Activated naive CD8-positive, alpha-beta T cell treated with anti-CD3 and anti-CD28 coated beads, Interleukin-2, amount 50 U/mL, for 16 hours (primary cell): ENCODE data around the gene MTX1.
"Not testable (repeated sequence)": the region's sequence is repeated elsewhere in the genome, so short reads cannot be mapped to it uniquely, and the experiment has no call there.

ENCODE experiments used
- DNase-seq: peaks from one replicate; pipeline ENCODE4 v3.0.0-alpha.2; 2020; ENCODE audit warnings: low read depth, low spot score

Gene MTX1

DNA sequence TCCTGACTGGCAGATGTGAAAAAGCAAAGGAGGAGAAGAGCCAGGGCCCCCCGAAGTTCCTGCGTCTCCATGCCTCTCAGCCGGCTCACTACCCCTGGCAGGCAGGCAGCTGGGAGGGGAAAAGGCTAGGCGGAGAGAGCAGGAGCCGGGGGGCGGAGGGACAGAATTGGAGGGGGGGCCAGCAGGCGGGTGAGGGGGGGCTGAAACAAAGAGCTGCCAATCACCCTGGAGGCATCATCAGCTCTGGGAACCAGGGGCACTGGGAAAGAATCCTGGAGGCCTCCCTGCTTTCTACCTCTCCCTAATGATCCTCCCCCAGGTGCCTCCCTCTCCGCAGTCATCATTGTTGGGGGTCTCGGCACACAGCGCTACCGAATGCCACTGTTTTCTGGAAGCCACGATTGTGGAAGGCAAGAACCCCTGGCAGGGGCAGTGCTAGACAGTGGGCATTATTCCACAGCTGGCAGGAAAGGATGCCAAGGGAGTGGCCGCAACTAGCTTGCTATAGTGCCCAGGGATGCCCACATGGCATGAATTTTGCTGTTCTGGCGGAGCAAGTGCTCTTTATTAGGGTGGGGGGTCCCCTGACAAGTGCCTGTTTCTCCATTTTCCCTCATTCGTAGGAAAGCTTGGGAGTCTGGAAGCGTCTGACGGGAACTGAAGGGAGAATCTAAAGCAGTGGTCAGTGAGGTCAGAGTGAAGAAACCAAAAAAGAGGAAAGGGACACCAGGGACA is 522 bp upstream of the MTX1 start, which contains the start of gene THBS3:
TSS of gene THBS3 (minus strand) at position 92 of the 735 bp plus-strand sequence. CDS start at position 71, 21 bp downstream.
- DNase-seq, result no peak

GRCh38 chr1:155209312-155209721 is 822 bp downstream of the MTX1 start:
- no peak for DNase-seq

DNA sequence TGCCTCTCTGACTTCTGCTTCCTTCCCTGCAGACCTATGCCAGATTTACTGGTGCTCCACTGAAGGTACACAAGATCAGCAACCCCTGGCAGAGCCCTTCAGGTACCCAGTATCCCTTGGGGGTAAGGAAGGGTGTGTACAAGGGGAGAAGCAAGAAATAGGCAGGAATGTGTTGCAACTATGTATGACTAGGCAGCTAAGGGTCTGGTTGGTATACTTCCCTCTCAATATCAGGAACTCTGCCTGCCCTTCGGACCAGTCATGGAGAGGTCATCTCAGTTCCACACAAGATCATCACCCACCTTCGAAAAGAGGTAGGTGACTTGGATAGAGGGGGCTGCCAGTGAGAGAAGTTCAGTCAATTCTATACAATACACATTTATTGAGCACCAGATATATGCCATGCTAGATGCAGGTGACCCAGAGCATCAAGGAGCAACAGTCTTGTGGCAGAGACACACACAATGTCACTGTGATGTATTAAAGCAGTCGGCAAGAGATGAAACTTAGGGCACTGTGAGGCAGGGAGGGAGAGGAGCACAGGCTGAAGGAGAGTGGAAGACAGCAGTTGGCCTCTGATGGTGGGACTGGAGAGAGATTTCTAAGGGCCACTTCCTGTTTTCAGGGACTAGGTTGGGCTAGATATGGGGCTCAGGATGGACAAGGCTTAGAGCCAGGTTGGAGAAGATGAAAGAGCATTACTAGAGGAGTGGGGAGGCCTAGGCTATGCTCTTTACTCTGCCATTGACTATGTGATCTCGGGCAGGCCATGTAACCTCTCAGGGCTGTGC is 2.0 kb downstream of the MTX1 start:
- no peak for DNase-seq

GRCh38 chr1:155211381-155212050 is 3.0 kb downstream of the MTX1 start:
- DNase-seq, result not testable (repeated sequence)

DNA sequence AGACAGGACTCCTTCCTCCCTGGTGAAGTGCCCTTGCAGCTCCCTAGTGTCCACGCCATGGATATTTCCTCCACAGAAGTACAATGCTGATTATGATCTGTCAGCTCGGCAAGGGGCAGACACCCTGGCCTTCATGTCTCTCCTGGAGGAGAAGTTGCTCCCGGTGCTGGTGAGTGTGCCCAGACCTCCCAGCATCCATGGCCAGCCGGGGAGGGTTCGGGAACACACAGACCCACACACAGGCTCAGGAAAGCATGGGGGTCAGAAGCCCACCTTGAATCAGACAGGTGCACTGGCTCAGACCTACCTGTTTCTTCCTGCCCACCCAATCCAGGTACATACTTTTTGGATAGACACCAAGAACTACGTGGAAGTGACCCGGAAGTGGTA is 3.6 kb downstream of the MTX1 start:
- not testable (repeated sequence) for DNase-seq

DNA sequence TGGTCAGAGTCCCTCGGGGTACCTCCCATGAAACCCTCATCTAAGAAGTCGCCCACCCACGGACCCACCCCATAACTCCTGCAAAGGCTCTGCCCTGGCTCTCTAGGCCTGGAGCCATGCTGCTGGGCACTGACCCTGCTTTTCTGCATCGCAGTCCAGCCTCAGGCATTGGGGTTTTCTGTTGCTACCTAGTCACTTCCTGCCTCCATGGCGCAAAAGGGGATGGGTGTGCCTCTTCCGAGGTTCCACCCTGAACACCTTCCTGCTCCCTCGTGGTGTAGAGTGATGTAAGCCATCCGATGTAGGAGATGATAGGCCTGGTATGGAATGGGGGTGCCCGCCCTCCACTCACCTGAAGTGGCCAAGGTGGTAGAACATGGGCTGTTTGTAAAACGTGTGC is 6.2 kb downstream of the MTX1 start:
- not testable (repeated sequence) for DNase-seq

- no peak for DNase-seq
Measured at GRCh38 chr1:155218854-155219591, 10.5 kb downstream of the MTX1 start.

- no peak for DNase-seq
Measured at GRCh38 chr1:155219592-155220031, 11.1 kb downstream of the MTX1 start.

GRCh38 chr1:155220211-155220965 is 11.9 kb downstream of the MTX1 start:
- not testable (repeated sequence) for DNase-seq

DNA sequence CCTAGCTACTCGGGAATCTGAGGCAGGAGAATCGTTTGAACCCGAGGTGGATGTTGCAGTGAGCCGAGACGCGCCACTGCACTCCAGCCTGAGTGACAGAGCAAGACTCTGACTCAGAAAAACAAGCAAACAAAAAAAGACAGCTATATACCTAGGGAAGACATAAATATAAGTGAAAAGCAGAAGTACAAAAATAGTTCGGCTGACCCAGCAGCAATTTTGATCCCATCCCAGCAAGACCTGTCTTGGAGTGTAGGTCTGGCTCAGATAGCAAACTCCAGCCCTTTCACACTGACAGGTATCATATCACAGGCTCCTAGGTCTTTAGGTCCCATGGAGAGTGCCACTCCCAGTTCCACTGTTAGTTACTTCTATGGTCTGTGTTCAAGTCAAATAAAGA is 14.6 kb downstream of the MTX1 start:
- no peak for DNase-seq

DNA sequence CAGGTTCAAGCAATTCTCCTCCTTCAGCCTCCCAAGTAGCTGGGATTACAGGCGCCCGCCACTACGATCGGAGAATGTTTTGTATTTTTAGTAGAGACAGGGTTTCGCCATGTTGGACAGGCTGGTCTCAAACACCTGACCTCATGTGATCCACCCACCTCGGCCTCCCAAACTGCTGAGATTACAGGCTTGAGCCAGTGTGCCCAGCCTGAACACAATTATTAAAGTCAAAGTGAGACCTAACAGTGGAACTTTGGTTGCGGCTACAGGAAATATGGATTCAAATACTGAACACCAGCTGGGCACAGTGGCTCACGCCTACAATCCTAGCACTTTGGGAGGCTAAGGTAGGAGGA is 16.9 kb downstream of the MTX1 start:
- DNase-seq, result not testable (repeated sequence)

DNA sequence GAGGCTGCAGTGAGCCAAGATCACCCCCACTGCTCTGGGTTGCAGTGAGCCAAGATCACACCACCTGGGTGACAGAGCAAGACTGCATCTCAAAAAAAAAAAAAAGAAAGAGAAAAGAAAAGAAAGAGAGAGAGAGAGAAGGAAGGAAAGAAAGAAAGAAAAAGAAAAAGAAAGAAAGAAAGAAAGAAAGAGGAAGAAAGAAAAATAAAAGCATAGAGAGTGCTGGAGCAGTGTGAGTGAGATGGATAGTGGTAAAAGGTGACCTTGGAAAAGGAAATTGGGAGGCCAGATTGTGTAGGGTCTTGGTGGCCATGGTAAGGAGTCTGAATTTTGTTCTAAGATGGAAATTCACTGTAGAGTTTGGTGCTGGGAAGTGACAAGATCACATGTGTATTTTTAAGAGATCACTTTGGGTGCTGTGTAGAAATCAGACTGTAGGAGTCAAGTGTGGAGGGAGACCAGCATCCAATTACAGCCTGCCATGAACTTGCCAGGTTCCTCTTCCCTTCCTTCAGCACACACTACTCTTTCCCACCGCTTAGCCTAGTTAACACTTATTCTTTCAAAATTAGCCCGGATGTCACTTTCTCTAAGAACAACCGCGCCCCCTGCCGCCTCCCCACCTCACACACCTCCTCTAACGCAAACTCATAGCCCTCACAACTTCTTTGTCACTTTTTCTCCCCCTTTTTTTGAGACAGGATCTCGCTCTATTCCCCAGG is 17.9 kb downstream of the MTX1 start:
- DNase-seq, result peak; percentile 66

DNA sequence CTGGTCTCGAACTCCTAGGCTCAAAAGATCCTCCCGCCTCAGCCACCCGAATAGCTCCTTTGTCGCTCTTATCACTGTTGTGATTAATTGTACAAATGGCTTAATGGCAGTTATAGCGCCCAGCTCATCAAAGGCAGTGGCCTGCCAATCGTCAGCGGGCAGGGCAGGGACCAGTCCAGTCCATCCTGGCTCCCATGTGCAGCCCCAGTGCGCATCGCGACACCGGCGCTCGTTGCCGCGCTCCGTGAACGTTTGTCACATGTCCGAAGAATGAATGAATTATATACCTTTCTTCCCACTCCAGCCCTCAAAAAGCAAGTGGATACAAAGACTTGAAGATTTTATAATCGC is 18.4 kb downstream of the MTX1 start:
- DNase-seq, result no peak

GRCh38 chr1:155227261-155228095 is 19.0 kb downstream of the MTX1 start:
- peak; percentile 98 for DNase-seq

DNA sequence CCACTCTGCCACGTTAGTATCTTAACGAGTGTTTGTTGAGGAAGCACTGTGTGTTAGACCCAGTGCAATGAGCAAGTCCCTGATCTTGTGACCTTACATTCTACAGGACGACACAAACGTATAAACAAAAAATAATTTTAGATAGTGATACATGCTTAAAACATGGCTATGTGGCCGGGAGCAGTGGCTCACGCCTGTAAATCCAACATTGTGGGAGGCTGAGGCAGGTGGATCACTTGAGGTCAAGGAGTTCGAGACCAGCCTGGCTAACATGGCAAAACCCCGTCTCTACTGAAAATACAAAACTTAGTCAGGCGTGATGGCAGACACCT is 19.6 kb downstream of the MTX1 start:
- no peak for DNase-seq

GRCh38 chr1:155231302-155231701 is 22.8 kb downstream of the MTX1 start:
- not testable (repeated sequence) for DNase-seq

GRCh38 chr1:155232001-155232978 is 23.8 kb downstream of the MTX1 start:
- DNase-seq, result not testable (repeated sequence)

DNA sequence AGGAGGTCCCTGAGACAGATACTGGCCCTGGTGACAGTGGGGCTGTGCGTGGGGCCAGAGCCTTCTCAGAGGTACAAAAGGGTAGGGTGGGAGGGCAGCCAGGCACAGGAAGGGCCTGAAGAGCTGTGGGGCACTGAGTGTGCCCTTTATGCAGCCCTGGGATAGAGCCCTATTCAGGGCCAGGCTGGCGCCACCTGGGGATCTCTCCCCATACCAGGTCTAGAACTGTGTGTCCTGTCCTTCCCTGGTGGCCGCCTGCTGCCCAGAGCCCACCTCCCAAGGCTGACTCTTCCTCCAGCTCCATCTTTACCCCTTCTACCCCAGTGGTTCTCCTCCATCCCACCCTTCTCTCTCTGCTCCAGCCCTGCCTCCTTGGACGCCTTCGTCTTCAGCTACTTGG is 25.0 kb downstream of the MTX1 start:
- not testable (repeated sequence) for DNase-seq
